Activated T-helper 9 cell treated with anti-CD3 and anti-CD28 coated beads, Interleukin-2, amount 50 U/mL, for 16 hours (primary cell): ENCODE measurements around the gene TBATA.

Experiments
- DNase-seq: peaks from one replicate; pipeline ENCODE4 v3.0.0-alpha.2; 2020; ENCODE audit warnings: low read depth

Gene TBATA

GRCh38 chr10:70743879-70744278, 41.3 kb downstream of the TBATA start:
- DNase-seq: no peak

GRCh38 chr10:70743430-70743788, 41.8 kb downstream of the TBATA start:
- DNase-seq: no peak

- no peak for DNase-seq
These were observed 42.4 kb downstream of the TBATA start for GRCh38 chr10:70742537-70743429.

- DNase-seq: no peak
These were observed 44.5 kb downstream of the TBATA start for GRCh38 chr10:70740406-70741288.

GRCh38 chr10:70738761-70739121, 46.4 kb downstream of the TBATA start:
- no peak for DNase-seq

GRCh38 chr10:70738006-70738760, 47.0 kb downstream of the TBATA start:
- DNase-seq: no peak

- no peak for DNase-seq
These were observed 47.9 kb downstream of the TBATA start for GRCh38 chr10:70737250-70737649.

- DNase-seq: no peak
These were observed 48.7 kb downstream of the TBATA start for GRCh38 chr10:70736525-70736924.

GRCh38 chr10:70735161-70735560, 50.0 kb downstream of the TBATA start:
- DNase-seq: no peak

- no peak for DNase-seq
These were observed 52.1 kb downstream of the TBATA start for GRCh38 chr10:70733051-70733450.

- DNase-seq: no peak
These were observed 52.6 kb downstream of the TBATA start for GRCh38 chr10:70732569-70732968.

GRCh38 chr10:70730955-70731354, 54.2 kb downstream of the TBATA start:
- DNase-seq: no peak

GRCh38 chr10:70729763-70730357, 55.3 kb downstream of the TBATA start:
- no peak for DNase-seq

- no peak for DNase-seq
These were observed 56.8 kb downstream of the TBATA start for GRCh38 chr10:70728328-70728727.

GRCh38 chr10:70726909-70727495, 58.2 kb downstream of the TBATA start:
- DNase-seq: no peak

GRCh38 chr10:70723771-70724170, 61.4 kb downstream of the TBATA start:
- DNase-seq: no peak

- DNase-seq: no peak
These were observed 62.3 kb downstream of the TBATA start for GRCh38 chr10:70722820-70723424.
